ENCODE data around the gene AKAP7.

GRCh38 chr6:131283466-131284175 is 148.4 kb downstream of the AKAP7 start:
- no peak for TF ChIP-seq CTCF (IDR thresholded peaks at IDR 0.05)
- TF ChIP-seq NFIC (IDR thresholded peaks at IDR 0.05; ENCODE audit: borderline replicate concordance): no peak
- TF ChIP-seq TAF1 (IDR thresholded peaks at IDR 0.05; ENCODE audit: borderline replicate concordance, low read depth, low read length): no peak
